CD14-positive monocyte (primary cell): ENCODE results near the gene CDH5. TPM values are rescaled to one million over a fixed set of nuclear protein-coding genes. Genes with fewer than 3 reads are reported as not detected.

Experiments used
- DNase-seq, 3 donors: peaks; one replicate each; pipeline ENCODE4 v3.0.0-alpha.2; 2011 to 2022
- H2AFZ ChIP-seq: 2 replicates; pipeline ENCODE4 v1.6.0; 2012; ENCODE audit warnings: mild to moderate bottlenecking, low read depth, low read length, inconsistent platforms; ENCODE audit not compliant: insufficient read depth, poor library complexity, severe bottlenecking
- H3K27ac ChIP-seq, 2 donors: 1 replicate in 1 of 2; 2 replicates in 1 of 2; pipeline ENCODE4 v1.5.1; 2012 to 2013; ENCODE audit warnings: low read length in 2 of 2, control low read depth in 1 of 2, inconsistent platforms in 1 of 2, low read depth in 1 of 2, mild to moderate bottlenecking in 1 of 2
- H3K27me3 ChIP-seq, 2 donors: one replicate each; pipeline versions ENCODE4 v1.6.0 to v1.6.1; 2011 to 2013; ENCODE audit warnings: low read length in 2 of 2; ENCODE audit not compliant: control insufficient read depth in 2 of 2, insufficient read depth in 2 of 2
- H3K36me3 ChIP-seq, 2 donors: replicated peaks in 1 of 2; 1 replicate in 1 of 2; 2 replicates in 1 of 2; pipeline versions ENCODE4 v1.5.1 to v1.6.1; 2012 to 2013; ENCODE audit warnings: low read length in 2 of 2, control low read depth in 1 of 2, inconsistent platforms in 1 of 2, mild to moderate bottlenecking in 1 of 2; ENCODE audit not compliant: insufficient read depth in 2 of 2, control insufficient read depth in 1 of 2
- H3K4me1 ChIP-seq, 2 donors: 1 replicate in 1 of 2; 2 replicates in 1 of 2; pipeline versions ENCODE4 v1.5.1 to v1.6.1; 2012 to 2013; ENCODE audit warnings: low read length in 2 of 2, control low read depth in 1 of 2, inconsistent platforms in 1 of 2, mild to moderate bottlenecking in 1 of 2, moderate library complexity in 1 of 2; ENCODE audit not compliant: insufficient read depth in 2 of 2, control insufficient read depth in 1 of 2
- H3K4me2 ChIP-seq: replicated peaks from 2 replicates; pipeline ENCODE3; 2012; ENCODE audit warnings: low read length, moderate library complexity, mild to moderate bottlenecking; ENCODE audit not compliant: poor library complexity, severe bottlenecking; ENCODE audit errors: extremely low read depth
- H3K4me3 ChIP-seq, 3 experiments: fragments of 200-600 bp in 1 of 3; sonication (generic) in 1 of 3; replicated peaks in 1 of 3; 1 replicate in 2 of 3; 2 replicates in 1 of 3; pipeline ENCODE4 v1.5.1; 2011 to 2013; ENCODE audit warnings: low read length in 3 of 3, mild to moderate bottlenecking in 3 of 3, control low read depth in 2 of 3, low read depth in 2 of 3, inconsistent platforms in 1 of 3, moderate library complexity in 1 of 3
- H3K79me2 ChIP-seq: 2 replicates; pipeline ENCODE4 v1.6.0; 2012; ENCODE audit warnings: mild to moderate bottlenecking, control low read depth, inconsistent platforms, low read length, moderate library complexity; ENCODE audit not compliant: insufficient read depth
- H3K9ac ChIP-seq: 2 replicates; pipeline ENCODE4 v1.6.0; 2017; ENCODE audit warnings: low read length, mild to moderate bottlenecking; ENCODE audit not compliant: insufficient read depth, poor library complexity, severe bottlenecking
- H3K9me3 ChIP-seq, 2 donors: replicated peaks in 1 of 2; 1 replicate in 1 of 2; 2 replicates in 1 of 2; pipeline versions ENCODE4 v1.5.1 to v1.6.1; 2012 to 2013; ENCODE audit warnings: low read length in 2 of 2, control low read depth in 1 of 2; ENCODE audit not compliant: control insufficient read depth in 1 of 2, insufficient read depth in 1 of 2
- H4K20me1 ChIP-seq: 2 replicates; pipeline ENCODE4 v1.6.0; 2012; ENCODE audit warnings: mild to moderate bottlenecking, low read length, control low read depth, moderate library complexity; ENCODE audit not compliant: insufficient read depth
- H3K27ac Mint-ChIP-seq, 7 donors: one replicate each; pipeline ENCODE4 v1.8.0; 2020; ENCODE audit warnings: mild to moderate bottlenecking in 7 of 7, mixed read lengths in 7 of 7, moderate library complexity in 6 of 7, inconsistent platforms in 2 of 7
- H3K27me3 Mint-ChIP-seq, 3 donors: one replicate each; pipeline ENCODE4 v1.8.0; 2021 to 2022; ENCODE audit warnings: low read depth in 3 of 3, mild to moderate bottlenecking in 3 of 3, mixed read lengths in 3 of 3, moderate library complexity in 3 of 3, inconsistent platforms in 1 of 3
- H3K36me3 Mint-ChIP-seq, 2 donors: one replicate each; pipeline ENCODE4 v1.8.0; 2020; ENCODE audit warnings: mixed read lengths in 2 of 2, inconsistent platforms in 1 of 2, mild to moderate bottlenecking in 1 of 2
- H3K4me1 Mint-ChIP-seq: one replicate; pipeline ENCODE4 v1.8.0; 2020; ENCODE audit warnings: mild to moderate bottlenecking, mixed read lengths
- H3K4me3 Mint-ChIP-seq, 2 donors: one replicate each; pipeline ENCODE4 v1.8.0; 2020; ENCODE audit warnings: mild to moderate bottlenecking in 2 of 2, mixed read lengths in 2 of 2, moderate library complexity in 1 of 2
- H3K9me3 Mint-ChIP-seq, 7 donors: one replicate each; pipeline ENCODE4 v1.8.0; 2020 to 2022; ENCODE audit warnings: mixed read lengths in 7 of 7, mild to moderate bottlenecking in 6 of 7, moderate library complexity in 6 of 7, inconsistent platforms in 2 of 7
- CTCF ChIP-seq: fragments of 200-600 bp; IDR thresholded peaks from one replicate; pipeline ENCODE4 v1.8.0; 2022; ENCODE audit warnings: antibody characterized with exemption, mild to moderate bottlenecking
- WGBS: methylation state at CpG from one replicate; pipeline ENCODE4 v1.1.5; 2013; ENCODE audit warnings: missing lambda C conversion rate; ENCODE audit not compliant: insufficient coverage; 5-methylcytosine and 5-hydroxymethylcytosine counted together
- intact Hi-C, 2 donors: fragments of 100-400 bp; cut with micrococcal nuclease; formaldehyde crosslinking; loops; one replicate each; pipeline versions ENCODE4 v1.15.0 to v1.15.1; 2023
- polyA minus RNA-seq: library from RNA; depleted of rRNA, polyadenylated mRNA; stranded (reverse); fragments of >200 nt; gene quantifications from 2 replicates; pipeline ENCODE4 v1.2.3, GENCODE V29; 2012
- polyA plus RNA-seq, 3 donors: library from polyadenylated mRNA; depleted of rRNA in 1 of 3; unstranded in 2 of 3; stranded (reverse) in 1 of 3; fragments of 300-500 nt in 2 of 3; fragments of >200 nt in 1 of 3; fragmentation: Illumina TruSeq in 2 of 3; gene quantifications; 1 replicate in 2 of 3; 2 replicates in 1 of 3; pipeline ENCODE4 v1.2.3, GENCODE V29; 2012 to 2021
- total RNA-seq, 12 experiments: library from RNA in 1 of 12; stranded (reverse) in 1 of 12; fragments of 120-200 nt in 1 of 12; gene quantifications; one replicate each; pipeline ENCODE4 v1.2.4 and lab custom pipeline; 2013 to 2026; ENCODE audit warnings: mixed read lengths in 6 of 12, inconsistent platforms in 1 of 12

CDH5 gene
- total RNA-seq (2013): 0.37 TPM
- polyA plus RNA-seq: under 1 TPM in 2 of 3 donors, not detected in 1; 0.12 to 0.22 TPM
- polyA minus RNA-seq: 0.14 and 1.4 TPM in 2 replicates
- total RNA-seq (lab: John Stamatoyannopoulos, UW): 0.06 to 2.3 (median 0.50) reads per million in 11 experiments

GRCh38 chr16:66366433-66367299, at the start of gene CDH5:
Gene CDH5, plus strand, starts transcription at chr16:66366691. Its CDS starts 12,647 bp downstream, at chr16:66379338.
- 52% methylated on average over 24 of the region's 25 CpGs for WGBS
- Mint-ChIP-seq H3K36me3 (no peaks in the 10 kb centered on the region), H3K4me3 (no peak within 1 kb of the TSS), H3K27me3 (peaks cover 12 to 27% (median 20%) of the 10 kb centered on the region in 3 donors), H3K4me1 (peaks cover 78% of the 10 kb centered on the region), H3K27ac (peak within 1 kb of the TSS in 3 of 7 donors; percentile 4 to 41 (median 24)), H3K9me3 (peaks cover 0 to 6% (median 0%) of the 10 kb centered on the region in 7 donors)
- Histone ChIP-seq H3K4me3 (no peak within 1 kb of the TSS), H3K9ac (no peak within 1 kb of the TSS), H4K20me1 (no peaks in the 10 kb centered on the region), H3K27me3 (peaks cover 0 to 11% of the 10 kb centered on the region in 2 donors), H3K9me3 (no peaks in the 10 kb centered on the region), H3K4me2 (no peak within 1 kb of the TSS), H3K4me1 (peaks cover 56 to 62% of the 10 kb centered on the region in 2 donors), H3K79me2 (no peaks in the 10 kb centered on the region), H3K36me3 (no peaks in the 10 kb centered on the region), H3K27ac (no peak within 1 kb of the TSS), H2AFZ (peak within 1 kb of the TSS; percentile 25)
- intact Hi-C loops: no loop called here
- no peak for DNase-seq
- TF ChIP-seq CTCF: no peak

GRCh38 chr16:66318505-66318904, 48.0 kb upstream of the CDH5 start:
- H3K9me3 ChIP-seq: no peaks in the 10 kb centered on the region
- H3K27ac Mint-ChIP-seq: no peak overlapping the region
- H3K79me2 ChIP-seq: no peaks in the 10 kb centered on the region
- H3K4me3 ChIP-seq: no peak overlapping the region
- no peak overlapping the region for H3K9ac ChIP-seq
- H3K27me3 ChIP-seq: peaks cover 0 to 2% of the 10 kb centered on the region in 2 donors
- H3K36me3 Mint-ChIP-seq: no peaks in the 10 kb centered on the region
- H4K20me1 ChIP-seq: no peaks in the 10 kb centered on the region
- H3K36me3 ChIP-seq: no peaks in the 10 kb centered on the region
- TF ChIP-seq CTCF: no peak
- WGBS: no CpG with 5 or more reads among the region's 1 CpG
- H3K4me3 Mint-ChIP-seq: no peak overlapping the region
- H3K4me2 ChIP-seq: no peak overlapping the region
- H3K9me3 Mint-ChIP-seq: peaks cover 0 to 4% (median 0%) of the 10 kb centered on the region in 7 donors
- no peak for DNase-seq
- peaks cover 4 to 14% (median 12%) of the 10 kb centered on the region in 3 donors for H3K27me3 Mint-ChIP-seq
- no peaks in the 10 kb centered on the region for H3K4me1 ChIP-seq
- no peak overlapping the region for H3K27ac ChIP-seq
- H2AFZ ChIP-seq: no peak overlapping the region
- H3K4me1 Mint-ChIP-seq: peaks cover 4% of the 10 kb centered on the region
- intact Hi-C loops: no loop called here
